ENCODE data around the gene TPD52L1. TPM values are rescaled to one million over a fixed set of nuclear protein-coding genes. Genes with fewer than 3 reads are reported as not detected.

Gene TPD52L1
- total and polyA plus RNA-seq, 2 of the 13 experiments (the other 11 are each of a cell fraction or from before 2014, with no cell fraction given) = 0.49 to 0.53 TPM

GRCh38 chr6:125301435-125302391, 148.1 kb downstream of the TPD52L1 start, which contains the start of gene HDDC2 (continued):
- TF ChIP-seq ZNF552 (CRISPR knock-in tag; IDR thresholded peaks at IDR 0.05; ENCODE audit: borderline replicate concordance) = peak; percentile 95; the same call in 1 of the 2 replicates
- TF ChIP-seq, protein P1, sequence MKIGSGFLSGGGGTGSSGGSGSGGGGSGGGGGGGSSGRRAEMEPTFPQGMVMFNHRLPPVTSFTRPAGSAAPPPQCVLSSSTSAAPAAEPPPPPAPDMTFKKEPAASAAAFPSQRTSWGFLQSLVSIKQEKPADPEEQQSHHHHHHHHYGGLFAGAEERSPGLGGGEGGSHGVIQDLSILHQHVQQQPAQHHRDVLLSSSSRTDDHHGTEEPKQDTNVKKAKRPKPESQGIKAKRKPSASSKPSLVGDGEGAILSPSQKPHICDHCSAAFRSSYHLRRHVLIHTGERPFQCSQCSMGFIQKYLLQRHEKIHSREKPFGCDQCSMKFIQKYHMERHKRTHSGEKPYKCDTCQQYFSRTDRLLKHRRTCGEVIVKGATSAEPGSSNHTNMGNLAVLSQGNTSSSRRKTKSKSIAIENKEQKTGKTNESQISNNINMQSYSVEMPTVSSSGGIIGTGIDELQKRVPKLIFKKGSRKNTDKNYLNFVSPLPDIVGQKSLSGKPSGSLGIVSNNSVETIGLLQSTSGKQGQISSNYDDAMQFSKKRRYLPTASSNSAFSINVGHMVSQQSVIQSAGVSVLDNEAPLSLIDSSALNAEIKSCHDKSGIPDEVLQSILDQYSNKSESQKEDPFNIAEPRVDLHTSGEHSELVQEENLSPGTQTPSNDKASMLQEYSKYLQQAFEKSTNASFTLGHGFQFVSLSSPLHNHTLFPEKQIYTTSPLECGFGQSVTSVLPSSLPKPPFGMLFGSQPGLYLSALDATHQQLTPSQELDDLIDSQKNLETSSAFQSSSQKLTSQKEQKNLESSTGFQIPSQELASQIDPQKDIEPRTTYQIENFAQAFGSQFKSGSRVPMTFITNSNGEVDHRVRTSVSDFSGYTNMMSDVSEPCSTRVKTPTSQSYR (CRISPR knock-in tag; IDR thresholded peaks at IDR 0.05; ENCODE audit: borderline replicate concordance) = peak; percentile 11; the same call in 1 of the 2 replicates
- TF ChIP-seq ZSCAN22 (CRISPR knock-in tag; IDR thresholded peaks at IDR 0.05) = peak; percentile 79; the same call in 1 of the 2 replicates
- peak; percentile 71 for TF ChIP-seq SP2 (CRISPR knock-in tag; IDR thresholded peaks at IDR 0.05)
- peak; percentile 96 for TF ChIP-seq ZNF430 (CRISPR knock-in tag; IDR thresholded peaks at IDR 0.05)
- no peak for TF ChIP-seq SMARCE1 (IDR thresholded peaks at IDR 0.05; ENCODE audit: borderline replicate concordance)
- TF ChIP-seq, protein P2, sequence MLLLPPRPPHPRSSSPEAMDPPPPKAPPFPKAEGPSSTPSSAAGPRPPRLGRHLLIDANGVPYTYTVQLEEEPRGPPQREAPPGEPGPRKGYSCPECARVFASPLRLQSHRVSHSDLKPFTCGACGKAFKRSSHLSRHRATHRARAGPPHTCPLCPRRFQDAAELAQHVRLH (CRISPR knock-in tag; IDR thresholded peaks at IDR 0.05; ENCODE audit: borderline replicate concordance, low read depth) = peak; percentile 82; the same call in 1 of the 2 replicates
- TF ChIP-seq TARDBP (CRISPR knock-in tag; IDR thresholded peaks at IDR 0.05) = peak; percentile 93; the same call in 1 of the 2 replicates
- TF ChIP-seq HIC2 (CRISPR knock-in tag; IDR thresholded peaks at IDR 0.05; ENCODE audit: low read depth) = peak; percentile 49; the same call in 1 of the 2 replicates
- no peak for TF ChIP-seq ZNF841 (CRISPR knock-in tag; IDR thresholded peaks at IDR 0.05; ENCODE audit: borderline replicate concordance)
- TF ChIP-seq, protein P3, sequence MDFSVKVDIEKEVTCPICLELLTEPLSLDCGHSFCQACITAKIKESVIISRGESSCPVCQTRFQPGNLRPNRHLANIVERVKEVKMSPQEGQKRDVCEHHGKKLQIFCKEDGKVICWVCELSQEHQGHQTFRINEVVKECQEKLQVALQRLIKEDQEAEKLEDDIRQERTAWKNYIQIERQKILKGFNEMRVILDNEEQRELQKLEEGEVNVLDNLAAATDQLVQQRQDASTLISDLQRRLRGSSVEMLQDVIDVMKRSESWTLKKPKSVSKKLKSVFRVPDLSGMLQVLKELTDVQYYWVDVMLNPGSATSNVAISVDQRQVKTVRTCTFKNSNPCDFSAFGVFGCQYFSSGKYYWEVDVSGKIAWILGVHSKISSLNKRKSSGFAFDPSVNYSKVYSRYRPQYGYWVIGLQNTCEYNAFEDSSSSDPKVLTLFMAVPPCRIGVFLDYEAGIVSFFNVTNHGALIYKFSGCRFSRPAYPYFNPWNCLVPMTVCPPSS (IDR thresholded peaks at IDR 0.05) = no peak
- TF ChIP-seq ZNF615 (CRISPR knock-in tag; IDR thresholded peaks at IDR 0.05; ENCODE audit: borderline replicate concordance) = 0 out of 2 replicates have a peak, but pooled peaks have one; percentile 49
- TF ChIP-seq RFX3 (CRISPR knock-in tag; IDR thresholded peaks at IDR 0.05) = no peak
- TF ChIP-seq MXD4 (CRISPR knock-in tag; IDR thresholded peaks at IDR 0.05) = peak; percentile 85
- TF ChIP-seq SOX6 (IDR thresholded peaks at IDR 0.05) = no peak
- no peak; the same call in 1 of the 2 replicates for TF ChIP-seq SOX6 (CRISPR knock-in tag; IDR thresholded peaks at IDR 0.05)
- TF ChIP-seq, protein P4, sequence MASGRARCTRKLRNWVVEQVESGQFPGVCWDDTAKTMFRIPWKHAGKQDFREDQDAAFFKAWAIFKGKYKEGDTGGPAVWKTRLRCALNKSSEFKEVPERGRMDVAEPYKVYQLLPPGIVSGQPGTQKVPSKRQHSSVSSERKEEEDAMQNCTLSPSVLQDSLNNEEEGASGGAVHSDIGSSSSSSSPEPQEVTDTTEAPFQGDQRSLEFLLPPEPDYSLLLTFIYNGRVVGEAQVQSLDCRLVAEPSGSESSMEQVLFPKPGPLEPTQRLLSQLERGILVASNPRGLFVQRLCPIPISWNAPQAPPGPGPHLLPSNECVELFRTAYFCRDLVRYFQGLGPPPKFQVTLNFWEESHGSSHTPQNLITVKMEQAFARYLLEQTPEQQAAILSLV (CRISPR knock-in tag; IDR thresholded peaks at IDR 0.05; ENCODE audit: borderline replicate concordance) = peak; percentile 95
- TF ChIP-seq, protein P5, sequence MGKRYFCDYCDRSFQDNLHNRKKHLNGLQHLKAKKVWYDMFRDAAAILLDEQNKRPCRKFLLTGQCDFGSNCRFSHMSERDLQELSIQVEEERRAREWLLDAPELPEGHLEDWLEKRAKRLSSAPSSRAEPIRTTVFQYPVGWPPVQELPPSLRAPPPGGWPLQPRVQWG (CRISPR knock-in tag; IDR thresholded peaks at IDR 0.05; ENCODE audit: borderline replicate concordance, low read depth) = no peak; the same call in 1 of the 2 replicates
- TF ChIP-seq NCOA2 (CRISPR knock-in tag; IDR thresholded peaks at IDR 0.05) = peak; percentile 59; the same call in 1 of the 2 replicates
